DMS153 (cell line): ENCODE data around the gene C11orf97.
"Not testable (repeated sequence)": the region's sequence is repeated elsewhere in the genome, so short reads cannot be mapped to it uniquely, and the experiment has no call there.

Source experiments
- DNase-seq: peaks from one replicate; lab custom pipeline; 2025; lab: John Stamatoyannopoulos, UW

Gene C11orf97

GRCh38 chr11:94557992-94558391 is 45.7 kb downstream of the C11orf97 start:
- no peak for DNase-seq

- DNase-seq: no peak
Measured at GRCh38 chr11:94558468-94558867, 46.2 kb downstream of the C11orf97 start.

- DNase-seq: no peak
Measured at GRCh38 chr11:94558932-94559331, 46.7 kb downstream of the C11orf97 start.

GRCh38 chr11:94559361-94559760 is 47.1 kb downstream of the C11orf97 start:
- no peak for DNase-seq

- DNase-seq: no peak
Measured at GRCh38 chr11:94560834-94561233, 48.6 kb downstream of the C11orf97 start.

- no peak for DNase-seq
Measured at GRCh38 chr11:94563176-94563847, 51.1 kb downstream of the C11orf97 start.

GRCh38 chr11:94563848-94564467 is 51.7 kb downstream of the C11orf97 start:
- DNase-seq: no peak

GRCh38 chr11:94567181-94567670 is 55.0 kb downstream of the C11orf97 start, which contains the start of gene PIWIL4:
Gene PIWIL4, plus strand, starts transcription at chr11:94567368. Its CDS starts 151 bp downstream, at chr11:94567519.
- DNase-seq: no peak

GRCh38 chr11:94568200-94568599 is 55.9 kb downstream of the C11orf97 start:
- no peak for DNase-seq

GRCh38 chr11:94568717-94569116 is 56.5 kb downstream of the C11orf97 start:
- DNase-seq: no peak

- not testable (repeated sequence) for DNase-seq
Measured at GRCh38 chr11:94572975-94573374, 60.7 kb downstream of the C11orf97 start.

GRCh38 chr11:94574193-94574961 is 62.1 kb downstream of the C11orf97 start:
- no peak for DNase-seq

GRCh38 chr11:94576306-94576705 is 64.0 kb downstream of the C11orf97 start:
- no peak for DNase-seq

GRCh38 chr11:94577841-94578240 is 65.6 kb downstream of the C11orf97 start:
- DNase-seq: no peak
